ENCODE data around the gene ITGA11.

The ITGA11 gene

GRCh38 chr15:68447976-68448755, 16.2 kb upstream of the ITGA11 start:
- DNase-seq = no peak

- no peak for DNase-seq
Measured at GRCh38 chr15:68447209-68447608, 15.2 kb upstream of the ITGA11 start.

- no peak for DNase-seq
Measured at GRCh38 chr15:68445351-68445750, 13.4 kb upstream of the ITGA11 start.

- DNase-seq = no peak
Measured at GRCh38 chr15:68444336-68444735, 12.4 kb upstream of the ITGA11 start.

GRCh38 chr15:68442903-68443302, 10.9 kb upstream of the ITGA11 start:
- no peak for DNase-seq

- no peak for DNase-seq
Measured at GRCh38 chr15:68442041-68442440, 10.1 kb upstream of the ITGA11 start.

GRCh38 chr15:68441045-68441743, 9.2 kb upstream of the ITGA11 start:
- DNase-seq = no peak

- no peak for DNase-seq
Measured at GRCh38 chr15:68440136-68440535, 8.2 kb upstream of the ITGA11 start.

GRCh38 chr15:68439506-68439905, 7.5 kb upstream of the ITGA11 start:
- DNase-seq = no peak

GRCh38 chr15:68436680-68437079, 4.7 kb upstream of the ITGA11 start:
- no peak for DNase-seq

GRCh38 chr15:68435966-68436365, 4.0 kb upstream of the ITGA11 start:
- DNase-seq = no peak

- no peak for DNase-seq
Measured at GRCh38 chr15:68434021-68434420, 2.1 kb upstream of the ITGA11 start.

- DNase-seq = no peak
Measured at GRCh38 chr15:68433551-68433950, 1.6 kb upstream of the ITGA11 start.

- no peak for DNase-seq
Measured at GRCh38 chr15:68432441-68433064, 590 bp upstream of the ITGA11 start.

GRCh38 chr15:68431037-68431791, 749 bp downstream of the ITGA11 start:
- peak; percentile 68 for DNase-seq

- no peak for DNase-seq
Measured at GRCh38 chr15:68430471-68431036, 1.4 kb downstream of the ITGA11 start.

GRCh38 chr15:68429691-68430470, 2.1 kb downstream of the ITGA11 start:
- no peak for DNase-seq

- DNase-seq = no peak
Measured at GRCh38 chr15:68428431-68428940, 3.5 kb downstream of the ITGA11 start.

- no peak for DNase-seq
Measured at GRCh38 chr15:68427963-68428362, 4.0 kb downstream of the ITGA11 start.

- no peak for DNase-seq
Measured at GRCh38 chr15:68427366-68427765, 4.6 kb downstream of the ITGA11 start.

- peak; percentile 85 for DNase-seq
Measured at GRCh38 chr15:68426116-68426515, 5.8 kb downstream of the ITGA11 start.
